Right lobe of liver (tissue), 6 donors: ENCODE measurements around the gene CEP85L. TPM values are rescaled to one million over a fixed set of nuclear protein-coding genes. Genes with fewer than 3 reads are reported as not detected.

Experiments
- ATAC-seq, 4 donors: fragments of 200-7000 bp; cut with Tn5 transposase; one replicate each; pipeline ENCODE4 v1.9.1; 2020; ENCODE audit warnings: mild to moderate bottlenecking in 4 of 4, moderate library complexity in 4 of 4
- DNase-seq, 3 donors: peaks; one replicate each; pipeline ENCODE4 v3.0.0-alpha.2; 2020
- H3K27ac ChIP-seq, 3 donors: fragments of 200-600 bp; one replicate each; pipeline ENCODE4 v1.8.0; 2022
- H3K27me3 ChIP-seq, 2 donors: fragments of 200-600 bp; one replicate each; pipeline ENCODE4 v1.8.0; 2022
- H3K36me3 ChIP-seq, 4 donors: fragments of 200-600 bp; sonication (generic) in 1 of 4; one replicate each; pipeline versions ENCODE4 v1.5.1 to v1.8.0; 2017 to 2022; ENCODE audit warnings: control low read depth in 1 of 4
- H3K4me1 ChIP-seq, 4 donors: fragments of 200-600 bp; sonication (generic) in 1 of 4; one replicate each; pipeline versions ENCODE4 v1.5.1 to v1.8.0; 2017 to 2022; ENCODE audit warnings: control low read depth in 1 of 4
- H3K4me3 ChIP-seq, 3 donors: fragments of 200-600 bp; one replicate each; pipeline ENCODE4 v1.8.0; 2022
- H3K9me3 ChIP-seq, 4 donors: fragments of 200-600 bp; sonication (generic) in 1 of 4; one replicate each; pipeline versions ENCODE4 v1.5.1 to v1.8.0; 2017 to 2022; ENCODE audit warnings: control low read depth in 1 of 4
- POLR2A ChIP-seq: fragments of 450-650 bp; IDR thresholded peaks from one replicate; pipeline ENCODE4 v1.6.1; 2017; ENCODE audit warnings: antibody characterized with exemption, mild to moderate bottlenecking
- WGBS: methylation state at CpG from one replicate; pipeline ENCODE4 v1.1.6; 2018; ENCODE audit warnings: low coverage, low lambda C conversion rate; ENCODE audit not compliant: insufficient coverage; ENCODE audit errors: missing lambda C conversion rate; 5-methylcytosine and 5-hydroxymethylcytosine counted together
- intact Hi-C, 2 donors: fragments of 100-400 bp; cut with DNase I; formaldehyde crosslinking; loops; one replicate each; pipeline versions ENCODE4 v1.11.2 to v1.14.1; 2022
- total RNA-seq, 6 experiments: library from RNA; depleted of rRNA in 2 of 6; stranded (reverse); fragments of >200 nt in 2 of 6; fragmentation: NEBNext Ultra II Directional in 3 of 6; extraction: Animal tissue kit (Norgen Biotek cat#: 25700) in 3 of 6; gene quantifications; one replicate each; pipeline versions ENCODE4 v1.1.0 to v1.2.4, GENCODE V29; 2016 to 2023
- TF ChIP-seq, protein P1 (sequence below), 4 donors: fragments of 200-600 bp in 3 of 4; fragments of 450-650 bp in 1 of 4; IDR thresholded peaks; one replicate each; pipeline versions ENCODE4 v1.5.1 to v1.8.0; 2016 to 2022; ENCODE audit warnings: antibody characterized with exemption in 4 of 4, mild to moderate bottlenecking in 2 of 4
- donor health status: DM: no; HTN: yes; CAD: no.
- donor health status: DM: no; HTN: no; CAD: no.
- donor health status: DM: no; HTN: no; CAD: no.
- donor health status: DM: no; HTN: yes; CAD: no.
- donor health status: DM: no; HTN: yes; CAD: no.

Gene CEP85L
- total RNA-seq, 6 experiments from 2014 or later: 2.9 to 8.7 (median 4.1) TPM

DNA sequence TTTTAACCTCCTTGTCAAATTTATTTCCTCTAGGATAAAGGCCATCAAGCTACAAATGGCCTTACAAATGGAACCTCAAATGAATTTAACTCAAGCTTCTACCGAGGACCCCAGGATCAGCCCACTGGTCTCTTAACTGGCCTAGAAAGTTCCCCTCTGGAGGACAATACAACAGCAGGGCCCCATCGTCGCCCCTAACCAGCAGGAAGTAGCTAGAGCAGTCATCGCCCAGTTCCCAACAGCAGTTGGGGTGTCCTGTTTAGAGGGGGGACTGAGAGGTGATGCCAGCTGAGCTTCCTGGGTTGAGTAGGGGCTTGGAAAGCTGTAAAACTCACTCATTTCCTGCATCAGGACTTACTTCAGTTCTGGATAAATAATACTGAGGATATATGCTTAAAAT, 25.6 kb downstream of the CEP85L start:
- DNase-seq: no peak
- H3K9me3 ChIP-seq: no peaks in the 10 kb centered on the region
- no peaks in the 10 kb centered on the region for H3K36me3 ChIP-seq
- no peak for ATAC-seq
- intact Hi-C loops: no loop called here
- H3K4me3 ChIP-seq: no peak overlapping the region
- no peaks in the 10 kb centered on the region for H3K4me1 ChIP-seq
- H3K27ac ChIP-seq: no peak overlapping the region
- H3K27me3 ChIP-seq: no peaks in the 10 kb centered on the region
- 90% methylated on average over 3 of the region's 4 CpGs for WGBS
- TF ChIP-seq, protein P1, sequence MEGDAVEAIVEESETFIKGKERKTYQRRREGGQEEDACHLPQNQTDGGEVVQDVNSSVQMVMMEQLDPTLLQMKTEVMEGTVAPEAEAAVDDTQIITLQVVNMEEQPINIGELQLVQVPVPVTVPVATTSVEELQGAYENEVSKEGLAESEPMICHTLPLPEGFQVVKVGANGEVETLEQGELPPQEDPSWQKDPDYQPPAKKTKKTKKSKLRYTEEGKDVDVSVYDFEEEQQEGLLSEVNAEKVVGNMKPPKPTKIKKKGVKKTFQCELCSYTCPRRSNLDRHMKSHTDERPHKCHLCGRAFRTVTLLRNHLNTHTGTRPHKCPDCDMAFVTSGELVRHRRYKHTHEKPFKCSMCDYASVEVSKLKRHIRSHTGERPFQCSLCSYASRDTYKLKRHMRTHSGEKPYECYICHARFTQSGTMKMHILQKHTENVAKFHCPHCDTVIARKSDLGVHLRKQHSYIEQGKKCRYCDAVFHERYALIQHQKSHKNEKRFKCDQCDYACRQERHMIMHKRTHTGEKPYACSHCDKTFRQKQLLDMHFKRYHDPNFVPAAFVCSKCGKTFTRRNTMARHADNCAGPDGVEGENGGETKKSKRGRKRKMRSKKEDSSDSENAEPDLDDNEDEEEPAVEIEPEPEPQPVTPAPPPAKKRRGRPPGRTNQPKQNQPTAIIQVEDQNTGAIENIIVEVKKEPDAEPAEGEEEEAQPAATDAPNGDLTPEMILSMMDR (IDR thresholded peaks at IDR 0.05): no peak
- TF ChIP-seq POLR2A: no peak

DNA sequence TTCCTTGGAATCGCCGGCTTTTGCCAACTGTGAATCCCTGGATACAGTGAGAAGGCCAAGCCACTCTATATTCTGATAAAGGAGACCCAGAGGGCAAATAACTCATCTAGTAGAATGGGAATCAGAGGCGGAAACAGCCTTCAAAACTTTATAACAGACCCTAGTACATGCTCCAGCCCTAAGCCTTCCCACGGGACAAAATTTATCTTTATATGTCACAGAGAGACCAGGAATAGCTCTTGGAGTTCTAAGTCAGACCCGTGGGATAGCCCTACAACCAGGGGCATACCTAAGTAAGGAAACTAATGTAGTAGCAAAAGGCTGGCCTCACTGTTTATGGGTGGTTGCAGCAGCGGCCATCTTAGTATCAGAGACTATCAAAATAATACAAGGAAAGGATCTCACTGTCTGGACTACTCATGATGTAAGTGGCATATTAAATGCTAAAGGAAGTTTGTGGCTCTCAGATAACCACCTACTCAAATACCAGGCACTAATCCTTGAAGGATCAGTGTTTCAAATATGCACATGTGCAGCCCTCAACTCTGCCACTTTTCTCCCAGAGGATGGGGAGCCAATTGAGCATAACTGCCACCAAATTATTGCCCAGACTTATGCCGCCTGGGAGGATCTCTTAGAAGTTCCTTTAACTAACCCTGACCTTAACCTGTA, 29.5 kb downstream of the CEP85L start:
- intact Hi-C loops: no loop called here
- Histone ChIP-seq H3K27ac (no peak overlapping the region), H3K4me3 (no peak overlapping the region), H3K27me3 (no peaks in the 10 kb centered on the region), H3K9me3 (no peaks in the 10 kb centered on the region), H3K36me3 (no peaks in the 10 kb centered on the region), H3K4me1 (no peaks in the 10 kb centered on the region)
- WGBS: 87% methylated on average over 7 of the region's 7 CpGs
- TF ChIP-seq, protein P1 (IDR thresholded peaks at IDR 0.05): no peak
- no peak for TF ChIP-seq POLR2A
- no peak for DNase-seq
- ATAC-seq: no peak

DNA sequence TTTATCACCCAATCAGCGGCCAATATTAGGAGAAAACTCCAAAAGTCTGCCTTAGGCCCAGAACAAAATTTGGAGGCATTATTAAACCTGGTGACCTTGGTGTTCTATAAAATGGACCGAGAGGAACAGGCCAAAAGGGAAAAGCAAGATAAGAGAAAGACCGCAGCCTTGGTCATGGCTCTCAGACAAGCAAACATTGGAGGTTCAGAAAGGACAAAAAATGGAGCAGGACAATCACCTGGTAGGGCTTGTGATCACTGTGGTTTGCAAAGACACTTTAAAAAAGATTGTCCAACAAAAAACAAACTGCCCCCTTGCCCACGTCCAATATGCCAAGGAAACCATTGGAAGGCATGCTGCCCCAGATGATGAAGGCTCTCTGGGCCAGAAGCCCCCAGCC, 31.2 kb downstream of the CEP85L start:
- no peak overlapping the region for H3K27ac ChIP-seq
- 46% methylated on average over 3 of the region's 4 CpGs for WGBS
- intact Hi-C loops: no loop called here
- H3K4me1 ChIP-seq: no peaks in the 10 kb centered on the region
- H3K9me3 ChIP-seq: no peaks in the 10 kb centered on the region
- no peak for TF ChIP-seq POLR2A
- TF ChIP-seq, protein P1 (IDR thresholded peaks at IDR 0.05): no peak
- peak in 2 of 4 donors; percentile 54 to 61 for ATAC-seq
- DNase-seq: no peak
- no peaks in the 10 kb centered on the region for H3K36me3 ChIP-seq
- no peaks in the 10 kb centered on the region for H3K27me3 ChIP-seq
- H3K4me3 ChIP-seq: no peak overlapping the region

DNA sequence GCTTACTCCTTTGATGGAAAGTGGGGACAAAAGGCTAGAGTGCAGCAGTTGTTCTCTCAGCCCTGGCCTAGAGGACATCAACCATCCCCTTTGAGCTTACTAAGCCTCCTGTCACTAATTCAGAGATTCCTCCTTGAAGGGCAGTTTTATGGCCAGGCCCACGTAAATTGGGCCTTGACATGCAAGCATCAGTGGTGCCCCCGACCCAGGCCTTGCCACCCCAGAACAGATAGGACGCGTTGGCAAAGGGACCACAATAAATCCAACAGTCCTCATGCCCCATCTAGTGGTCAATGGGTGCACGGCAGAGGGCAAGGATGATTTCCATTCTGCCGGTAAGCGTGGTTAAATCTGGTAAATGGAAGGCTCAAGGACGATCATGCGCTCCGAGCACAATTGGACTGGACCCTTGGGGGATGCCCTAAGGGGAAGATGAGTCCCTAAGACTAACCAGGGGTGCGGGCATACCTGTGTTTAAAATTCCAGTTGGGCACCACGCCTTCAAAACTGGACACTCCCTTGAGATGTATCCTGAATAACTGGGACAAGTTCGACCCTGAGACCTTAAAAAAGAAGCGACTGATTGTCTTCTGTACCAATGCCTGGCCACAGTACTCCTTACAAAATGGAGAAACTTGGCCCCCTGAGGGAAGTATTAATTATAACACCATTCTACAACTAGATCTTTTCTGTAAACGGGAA, 32.6 kb downstream of the CEP85L start:
- Histone ChIP-seq H3K4me3 (no peak overlapping the region), H3K9me3 (no peaks in the 10 kb centered on the region), H3K36me3 (no peaks in the 10 kb centered on the region), H3K27ac (no peak overlapping the region), H3K4me1 (no peaks in the 10 kb centered on the region), H3K27me3 (no peaks in the 10 kb centered on the region)
- peak; percentile 89 to 96 (median 90) for ATAC-seq
- 29% methylated on average over 13 of the region's 15 CpGs for WGBS
- DNase-seq: peak; percentile 40 to 59 (median 59)
- TF ChIP-seq POLR2A: no peak
- TF ChIP-seq, protein P1 (IDR thresholded peaks at IDR 0.05): peak; percentile 85 to 89 (median 86)
- intact Hi-C loops: no loop called here
